Stomach (tissue), 9 donors: ENCODE measurements around the gene IQCH. TPM values are rescaled to one million over a fixed set of nuclear protein-coding genes. Genes with fewer than 3 reads are reported as not detected.
"Not testable (repeated sequence)": the region's sequence is repeated elsewhere in the genome, so short reads cannot be mapped to it uniquely, and the experiment has no call there.

Experiments used
- DNase-seq, 2 donors: peaks; one replicate each; pipeline versions ENCODE4 v3.0.0 to v3.0.0-alpha.2; 2013 to 2019
- H3K27ac ChIP-seq, 5 donors: fragments of 200-600 bp in 4 of 5; sonication (generic) in 4 of 5; one replicate each; pipeline ENCODE4 v1.5.1; 2013 to 2019; ENCODE audit warnings: mild to moderate bottlenecking in 1 of 5, moderate library complexity in 1 of 5
- H3K27me3 ChIP-seq, 3 donors: fragments of 200-600 bp; sonication (generic); one replicate each; pipeline ENCODE4 v1.5.1; 2017 to 2019; ENCODE audit warnings: mixed run types in 1 of 3
- H3K36me3 ChIP-seq, 4 donors: fragments of 200-600 bp; sonication (generic); 1 replicate in 3 of 4; 2 replicates in 1 of 4; pipeline ENCODE4 v1.5.1; 2016 to 2019
- H3K4me1 ChIP-seq, 4 donors: fragments of 200-600 bp; sonication (generic); one replicate each; pipeline ENCODE4 v1.5.1; 2016 to 2019
- H3K4me3 ChIP-seq, 4 donors: fragments of 200-600 bp; sonication (generic) in 3 of 4; one replicate each; pipeline ENCODE4 v1.5.1; 2016 to 2019; ENCODE audit warnings: mild to moderate bottlenecking in 1 of 4
- H3K9me3 ChIP-seq, 4 donors: fragments of 200-600 bp; sonication (generic); one replicate each; pipeline ENCODE4 v1.5.1; 2016 to 2019
- CTCF ChIP-seq, 7 experiments: fragments of 450-650 bp in 4 of 7; fragments of 200-600 bp in 3 of 7; sonication (generic) in 3 of 7; IDR thresholded peaks; one replicate each; pipeline ENCODE4 v1.5.1; 2016 to 2019; ENCODE audit warnings: antibody characterized with exemption in 7 of 7, control low read depth in 2 of 7, mild to moderate bottlenecking in 1 of 7
- EP300 ChIP-seq: sonication (generic); formaldehyde crosslinking; IDR thresholded peaks from one replicate; pipeline ENCODE4 v1.6.1; 2017; ENCODE audit warnings: antibody characterized with exemption
- POLR2A ChIP-seq, 4 donors: fragments of 450-650 bp; IDR thresholded peaks; one replicate each; pipeline ENCODE4 v1.6.1; 2016; ENCODE audit warnings: antibody characterized with exemption in 4 of 4, control low read depth in 2 of 4, mild to moderate bottlenecking in 1 of 4, moderate library complexity in 1 of 4
- POLR2AphosphoS5 ChIP-seq, 3 donors: sonication (generic); formaldehyde crosslinking; IDR thresholded peaks; one replicate each; pipeline ENCODE4 v1.6.1; 2016; ENCODE audit warnings: antibody characterized with exemption in 3 of 3
- WGBS, 5 donors: extraction: QIAGEN DNeasy Blood & Tissue Kit in 3 of 5; methylation state at CpG; one replicate each; pipeline versions ENCODE4 v1.1.5 to v1.1.7; 2013 to 2018; 5-methylcytosine and 5-hydroxymethylcytosine counted together
- intact Hi-C: fragments of 100-400 bp; cut with DNase I; formaldehyde crosslinking; loops from one replicate; pipeline ENCODE4 v1.15.1; 2023; ENCODE audit warnings: low total_unique reads
- polyA plus RNA-seq, 3 donors: library from polyadenylated mRNA; stranded (reverse); fragments of 200-250 nt; gene quantifications; one replicate each; pipeline ENCODE4 v1.2.3, GENCODE V29; 2013
- total RNA-seq, 5 donors: library from RNA; depleted of rRNA; stranded (reverse); fragments of >200 nt; gene quantifications; one replicate each; pipeline versions ENCODE4 v1.1.0 to v1.2.3, GENCODE V29; 2014 to 2016
- donor health status: healthy with polysubstance abuse.
- donor health status: Bipolar disorder and iron deficiency.
- donor health status: healthy.

The IQCH gene
- total and polyA plus RNA-seq, 8 donors: 0.25 to 9.4 (median 1.7) TPM; not detected in 1

GRCh38 chr15:67276666-67277065 is 22.1 kb downstream of the IQCH start:
- no peak for DNase-seq
- Histone ChIP-seq H3K27ac (no peak overlapping the region), H3K9me3 (peaks cover 0 to 5% (median 0%) of the 10 kb centered on the region in 4 donors), H3K27me3 (no peaks in the 10 kb centered on the region), H3K36me3 (no peaks in the 10 kb centered on the region), H3K4me3 (no peak overlapping the region), H3K4me1 (no peaks in the 10 kb centered on the region)
- intact Hi-C loops: no loop called here
- 81 to 93% (median 84%) methylated on average over 1 of the region's 1 CpG for WGBS, 5 donors
- TF ChIP-seq POLR2A (IDR thresholded peaks at IDR 0.05) (no peak), POLR2AphosphoS5 (IDR thresholded peaks at IDR 0.05) (no peak), EP300 (no peak)

- Histone ChIP-seq H3K4me1 (no peaks in the 10 kb centered on the region), H3K27me3 (no peaks in the 10 kb centered on the region), H3K27ac (no peak overlapping the region), H3K9me3 (peaks cover 0 to under 1% (median 0%) of the 10 kb centered on the region in 4 donors), H3K36me3 (no peaks in the 10 kb centered on the region), H3K4me3 (no peak overlapping the region)
- 71 to 92% (median 83%) methylated on average over 2 of the region's 2 CpGs for WGBS, 5 donors
- intact Hi-C loops: no loop called here
- no peak for TF ChIP-seq POLR2AphosphoS5 (IDR thresholded peaks at IDR 0.05)
- no peak for DNase-seq
These were observed 25.6 kb downstream of the IQCH start for GRCh38 chr15:67280217-67280616.

GRCh38 chr15:67281714-67282113 is 27.1 kb downstream of the IQCH start:
- Histone ChIP-seq H3K27ac (no peak overlapping the region), H3K36me3 (no peaks in the 10 kb centered on the region), H3K4me3 (no peak overlapping the region), H3K9me3 (peaks cover 0 to 7% (median 6%) of the 10 kb centered on the region in 4 donors), H3K4me1 (no peaks in the 10 kb centered on the region), H3K27me3 (no peaks in the 10 kb centered on the region)
- WGBS, 5 donors: 76 to 92% (median 86%) methylated on average over 1 of the region's 1 CpG
- intact Hi-C loops: no loop called here
- no peak for TF ChIP-seq POLR2A (IDR thresholded peaks at IDR 0.05)
- TF ChIP-seq POLR2AphosphoS5 (IDR thresholded peaks at IDR 0.05): no peak
- no peak for TF ChIP-seq EP300
- no peak for TF ChIP-seq CTCF (IDR thresholded peaks at IDR 0.05)
- DNase-seq: no peak

GRCh38 chr15:67285625-67286024 is 31.0 kb downstream of the IQCH start:
- H3K27ac ChIP-seq, H3K4me3 ChIP-seq, H3K27me3 ChIP-seq, H3K9me3 ChIP-seq, DNase-seq, intact Hi-C loops, H3K36me3 ChIP-seq, H3K4me1 ChIP-seq: not testable (repeated sequence)

- H3K36me3 ChIP-seq, H3K4me3 ChIP-seq, H3K27ac ChIP-seq, H3K9me3 ChIP-seq, H3K4me1 ChIP-seq, DNase-seq, H3K27me3 ChIP-seq, intact Hi-C loops: not testable (repeated sequence)
- 83 to 98% (median 85%) methylated on average over 6 of the region's 6 CpGs for WGBS, 5 donors
These were observed 31.8 kb downstream of the IQCH start for GRCh38 chr15:67286400-67286799.

GRCh38 chr15:67290319-67290718 is 35.7 kb downstream of the IQCH start:
- Histone ChIP-seq H3K4me3 (no peak overlapping the region), H3K27me3 (no peaks in the 10 kb centered on the region), H3K27ac (no peak overlapping the region), H3K9me3 (peaks cover 0 to 7% (median 6%) of the 10 kb centered on the region in 4 donors), H3K36me3 (no peaks in the 10 kb centered on the region), H3K4me1 (no peaks in the 10 kb centered on the region)
- WGBS, 5 donors: 92 to 100% (median 98%) methylated on average over 1 of the region's 1 CpG
- intact Hi-C loops: no loop called here
- DNase-seq: no peak
- no peak for TF ChIP-seq EP300
- TF ChIP-seq POLR2AphosphoS5 (IDR thresholded peaks at IDR 0.05): no peak
- no peak for TF ChIP-seq POLR2A (IDR thresholded peaks at IDR 0.05)
- TF ChIP-seq CTCF (IDR thresholded peaks at IDR 0.05): no peak

- Histone ChIP-seq H3K4me3 (no peak overlapping the region), H3K27ac (no peak overlapping the region), H3K4me1 (no peaks in the 10 kb centered on the region), H3K9me3 (no peaks in the 10 kb centered on the region), H3K27me3 (no peaks in the 10 kb centered on the region), H3K36me3 (no peaks in the 10 kb centered on the region)
- intact Hi-C loops: no loop called here
- TF ChIP-seq EP300: no peak
- no peak for TF ChIP-seq POLR2AphosphoS5 (IDR thresholded peaks at IDR 0.05)
- TF ChIP-seq CTCF (IDR thresholded peaks at IDR 0.05): no peak
- no peak for TF ChIP-seq POLR2A (IDR thresholded peaks at IDR 0.05)
- peak in 1 of 2 donors; percentile 10 for DNase-seq
- WGBS, 5 donors: 52 to 84% (median 74%) methylated on average over 5 of the region's 5 CpGs
These were observed 41.6 kb downstream of the IQCH start for GRCh38 chr15:67296188-67296587.
